Testis (tissue), 2 donors: ENCODE measurements around the gene HHIPL1.

Source experiments
- POLR2A ChIP-seq: fragments of 450-650 bp; IDR thresholded peaks from one replicate; pipeline ENCODE4 v1.6.1; 2017; ENCODE audit warnings: antibody characterized with exemption, mild to moderate bottlenecking, moderate library complexity
- TF ChIP-seq, protein P1 (sequence below), 3 experiments: fragments of 450-650 bp in 2 of 3; fragments of 200-600 bp in 1 of 3; sonication (generic) in 1 of 3; IDR thresholded peaks; one replicate each; pipeline ENCODE4 v1.5.1; 2016 to 2019; ENCODE audit warnings: antibody characterized with exemption in 3 of 3, mild to moderate bottlenecking in 2 of 3, moderate library complexity in 1 of 3

- TF ChIP-seq, protein P1, sequence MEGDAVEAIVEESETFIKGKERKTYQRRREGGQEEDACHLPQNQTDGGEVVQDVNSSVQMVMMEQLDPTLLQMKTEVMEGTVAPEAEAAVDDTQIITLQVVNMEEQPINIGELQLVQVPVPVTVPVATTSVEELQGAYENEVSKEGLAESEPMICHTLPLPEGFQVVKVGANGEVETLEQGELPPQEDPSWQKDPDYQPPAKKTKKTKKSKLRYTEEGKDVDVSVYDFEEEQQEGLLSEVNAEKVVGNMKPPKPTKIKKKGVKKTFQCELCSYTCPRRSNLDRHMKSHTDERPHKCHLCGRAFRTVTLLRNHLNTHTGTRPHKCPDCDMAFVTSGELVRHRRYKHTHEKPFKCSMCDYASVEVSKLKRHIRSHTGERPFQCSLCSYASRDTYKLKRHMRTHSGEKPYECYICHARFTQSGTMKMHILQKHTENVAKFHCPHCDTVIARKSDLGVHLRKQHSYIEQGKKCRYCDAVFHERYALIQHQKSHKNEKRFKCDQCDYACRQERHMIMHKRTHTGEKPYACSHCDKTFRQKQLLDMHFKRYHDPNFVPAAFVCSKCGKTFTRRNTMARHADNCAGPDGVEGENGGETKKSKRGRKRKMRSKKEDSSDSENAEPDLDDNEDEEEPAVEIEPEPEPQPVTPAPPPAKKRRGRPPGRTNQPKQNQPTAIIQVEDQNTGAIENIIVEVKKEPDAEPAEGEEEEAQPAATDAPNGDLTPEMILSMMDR (IDR thresholded peaks at IDR 0.05) = no peak
- no peak for TF ChIP-seq POLR2A
Observed at GRCh38 chr14:99664058-99664936, 19.4 kb downstream of the HHIPL1 start.
